NCI-H2196 (cell line): ENCODE results near the gene ZNF280A.
"Not testable (repeated sequence)": the region's sequence is repeated elsewhere in the genome, so short reads cannot be mapped to it uniquely, and the experiment has no call there.

Source experiments
- DNase-seq: peaks from one replicate; lab custom pipeline; 2025; ENCODE audit not compliant: unreplicated experiment; lab: John Stamatoyannopoulos, UW

ZNF280A gene

GRCh38 chr22:22515890-22516289 is 4.2 kb downstream of the ZNF280A start:
- no peak for DNase-seq

- DNase-seq = not testable (repeated sequence)
Measured at GRCh38 chr22:22514431-22514830, 5.6 kb downstream of the ZNF280A start.

- no peak for DNase-seq
Measured at GRCh38 chr22:22513619-22514018, 6.5 kb downstream of the ZNF280A start.

GRCh38 chr22:22512951-22513350 is 7.1 kb downstream of the ZNF280A start:
- DNase-seq = no peak

GRCh38 chr22:22510833-22511232 is 9.2 kb downstream of the ZNF280A start:
- DNase-seq = not testable (repeated sequence)

GRCh38 chr22:22509912-22510311 is 10.2 kb downstream of the ZNF280A start:
- not testable (repeated sequence) for DNase-seq

GRCh38 chr22:22508274-22509176 is 11.5 kb downstream of the ZNF280A start, which contains the start of gene ZNF280B:
ZNF280B (minus strand) TSS chr22:22508742; CDS start chr22:22489398, 19,344 bp downstream.
- DNase-seq = peak; percentile 75

GRCh38 chr22:22507743-22508273 is 12.3 kb downstream of the ZNF280A start:
- no peak for DNase-seq

- DNase-seq = no peak
Measured at GRCh38 chr22:22506736-22507135, 13.3 kb downstream of the ZNF280A start.

GRCh38 chr22:22498267-22498666 is 21.8 kb downstream of the ZNF280A start:
- DNase-seq = no peak

GRCh38 chr22:22491589-22491988 is 28.5 kb downstream of the ZNF280A start:
- DNase-seq = not testable (repeated sequence)

GRCh38 chr22:22488736-22489135 is 31.3 kb downstream of the ZNF280A start:
- DNase-seq = no peak

- no peak for DNase-seq
Measured at GRCh38 chr22:22487869-22488597, 32.0 kb downstream of the ZNF280A start.

- no peak for DNase-seq
Measured at GRCh38 chr22:22487059-22487458, 33.0 kb downstream of the ZNF280A start.

GRCh38 chr22:22486132-22486899 is 33.8 kb downstream of the ZNF280A start:
- no peak for DNase-seq

GRCh38 chr22:22485524-22485923 is 34.5 kb downstream of the ZNF280A start:
- no peak for DNase-seq

GRCh38 chr22:22484023-22484422 is 36.0 kb downstream of the ZNF280A start:
- no peak for DNase-seq

- no peak for DNase-seq
Measured at GRCh38 chr22:22480940-22481339, 39.1 kb downstream of the ZNF280A start.

GRCh38 chr22:22479999-22480532 is 40.0 kb downstream of the ZNF280A start:
- DNase-seq = no peak

GRCh38 chr22:22479116-22479515 is 41.0 kb downstream of the ZNF280A start:
- no peak for DNase-seq

- DNase-seq = no peak
Measured at GRCh38 chr22:22478470-22478869, 41.6 kb downstream of the ZNF280A start.
